PFSK-1 (cell line): ENCODE data around the gene CACNB2.

Experiments used
- SIN3A ChIP-seq: IDR thresholded peaks from 2 replicates; pipeline ENCODE4 v1.6.1; 2012; ENCODE audit warnings: mild to moderate bottlenecking, low read length, moderate library complexity, borderline replicate concordance; ENCODE audit not compliant: insufficient read depth
- TF ChIP-seq, protein P1 (sequence below), 2 experiments: IDR thresholded peaks; 2 replicates each; pipeline versions ENCODE4 v1.6.1 to v1.8.0; 2011 to 2012; ENCODE audit warnings: low read depth in 2 of 2, low read length in 2 of 2, control low read depth in 1 of 2, inconsistent platforms in 1 of 2, mild to moderate bottlenecking in 1 of 2, moderate library complexity in 1 of 2; ENCODE audit not compliant: insufficient read depth in 1 of 2

DNA sequence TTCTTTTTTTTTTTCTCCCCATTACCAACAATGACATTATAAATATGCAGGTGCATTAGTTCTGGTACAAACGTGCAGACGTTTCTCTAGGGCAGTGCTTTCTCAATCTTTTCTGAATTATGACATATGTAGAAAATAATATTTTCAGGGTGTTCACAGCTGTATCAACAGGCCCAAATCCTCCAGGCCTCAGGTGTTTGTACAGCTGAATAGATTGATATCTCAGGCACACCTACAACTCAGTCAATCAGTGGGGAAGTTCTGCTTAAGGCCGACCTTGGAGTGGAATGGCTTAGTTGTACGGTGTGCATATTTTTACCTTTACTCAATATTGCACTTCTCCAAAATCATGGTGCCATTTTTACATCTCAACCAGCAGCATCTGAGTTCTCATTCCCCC, 71.6 kb downstream of the CACNB2 start:
- TF ChIP-seq, protein P1, sequence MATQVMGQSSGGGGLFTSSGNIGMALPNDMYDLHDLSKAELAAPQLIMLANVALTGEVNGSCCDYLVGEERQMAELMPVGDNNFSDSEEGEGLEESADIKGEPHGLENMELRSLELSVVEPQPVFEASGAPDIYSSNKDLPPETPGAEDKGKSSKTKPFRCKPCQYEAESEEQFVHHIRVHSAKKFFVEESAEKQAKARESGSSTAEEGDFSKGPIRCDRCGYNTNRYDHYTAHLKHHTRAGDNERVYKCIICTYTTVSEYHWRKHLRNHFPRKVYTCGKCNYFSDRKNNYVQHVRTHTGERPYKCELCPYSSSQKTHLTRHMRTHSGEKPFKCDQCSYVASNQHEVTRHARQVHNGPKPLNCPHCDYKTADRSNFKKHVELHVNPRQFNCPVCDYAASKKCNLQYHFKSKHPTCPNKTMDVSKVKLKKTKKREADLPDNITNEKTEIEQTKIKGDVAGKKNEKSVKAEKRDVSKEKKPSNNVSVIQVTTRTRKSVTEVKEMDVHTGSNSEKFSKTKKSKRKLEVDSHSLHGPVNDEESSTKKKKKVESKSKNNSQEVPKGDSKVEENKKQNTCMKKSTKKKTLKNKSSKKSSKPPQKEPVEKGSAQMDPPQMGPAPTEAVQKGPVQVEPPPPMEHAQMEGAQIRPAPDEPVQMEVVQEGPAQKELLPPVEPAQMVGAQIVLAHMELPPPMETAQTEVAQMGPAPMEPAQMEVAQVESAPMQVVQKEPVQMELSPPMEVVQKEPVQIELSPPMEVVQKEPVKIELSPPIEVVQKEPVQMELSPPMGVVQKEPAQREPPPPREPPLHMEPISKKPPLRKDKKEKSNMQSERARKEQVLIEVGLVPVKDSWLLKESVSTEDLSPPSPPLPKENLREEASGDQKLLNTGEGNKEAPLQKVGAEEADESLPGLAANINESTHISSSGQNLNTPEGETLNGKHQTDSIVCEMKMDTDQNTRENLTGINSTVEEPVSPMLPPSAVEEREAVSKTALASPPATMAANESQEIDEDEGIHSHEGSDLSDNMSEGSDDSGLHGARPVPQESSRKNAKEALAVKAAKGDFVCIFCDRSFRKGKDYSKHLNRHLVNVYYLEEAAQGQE (IDR thresholded peaks at IDR 0.05; ENCODE audit: insufficient read depth in 1 of 2, low read depth in 2 of 2, low read length in 2 of 2): no peak
- no peak for TF ChIP-seq SIN3A
